NT2/D1 (cell line): Measurements from ENCODE around the gene CATSPERZ.

Source experiments
- DNase-seq: peaks from one replicate; pipeline ENCODE4 v3.0.0-alpha.2; 2011; ENCODE audit warnings: low read depth, low spot score
- H3K27me3 ChIP-seq: 2 replicates; pipeline ENCODE4 v1.6.0; 2011; ENCODE audit warnings: mild to moderate bottlenecking; ENCODE audit not compliant: insufficient read length, insufficient read depth
- H3K36me3 ChIP-seq: 2 replicates; pipeline ENCODE4 v1.6.1; 2011; ENCODE audit warnings: mild to moderate bottlenecking, low read length, mixed read lengths; ENCODE audit not compliant: insufficient read depth, insufficient read length
- H3K4me1 ChIP-seq: 2 replicates; pipeline ENCODE4 v1.5.1; 2011; ENCODE audit not compliant: insufficient read depth, insufficient read length
- H3K4me3 ChIP-seq: 2 replicates; pipeline ENCODE4 v1.5.1; 2011; ENCODE audit warnings: low read depth; ENCODE audit not compliant: insufficient read length
- H3K9ac ChIP-seq: 2 replicates; pipeline ENCODE4 v1.6.0; 2011; ENCODE audit warnings: low read depth; ENCODE audit not compliant: insufficient read length
- H3K9me3 ChIP-seq: 2 replicates; pipeline ENCODE4 v1.5.1; 2011; ENCODE audit warnings: mild to moderate bottlenecking, low read length; ENCODE audit not compliant: insufficient read depth
- SUZ12 ChIP-seq: IDR thresholded peaks from 2 replicates; pipeline ENCODE4 v1.6.1; 2011; ENCODE audit not compliant: insufficient read length, insufficient read depth; ENCODE audit errors: extremely low read depth
- YY1 ChIP-seq: IDR thresholded peaks from 2 replicates; pipeline ENCODE4 v1.6.1; 2011; ENCODE audit not compliant: insufficient read length, insufficient read depth
- ZNF274 ChIP-seq: IDR thresholded peaks from 2 replicates; pipeline ENCODE4 v1.6.1; 2011; ENCODE audit warnings: mild to moderate bottlenecking, low read depth, low read length

The CATSPERZ gene

GRCh38 chr11:64254326-64254725 is 45.8 kb upstream of the CATSPERZ start:
- H3K4me3 ChIP-seq = no peak overlapping the region
- H3K36me3 ChIP-seq = peaks cover 55% of the 10 kb centered on the region
- no peak for DNase-seq
- H3K4me1 ChIP-seq = peaks cover 25% of the 10 kb centered on the region
- no peak for TF ChIP-seq YY1
- no peak for TF ChIP-seq SUZ12
- TF ChIP-seq ZNF274 = no peak
- peak overlapping the region; percentile 16 for H3K9ac ChIP-seq
- H3K27me3 ChIP-seq = no peaks in the 10 kb centered on the region
- H3K9me3 ChIP-seq = no peaks in the 10 kb centered on the region

GRCh38 chr11:64255135-64256128 is 44.7 kb upstream of the CATSPERZ start:
- H3K9me3 ChIP-seq = no peaks in the 10 kb centered on the region
- H3K4me3 ChIP-seq = no peak overlapping the region
- H3K36me3 ChIP-seq = peaks cover 66% of the 10 kb centered on the region
- TF ChIP-seq SUZ12 = no peak
- no peak for TF ChIP-seq YY1
- no peak for TF ChIP-seq ZNF274
- no peak for DNase-seq
- H3K27me3 ChIP-seq = no peaks in the 10 kb centered on the region
- peaks cover 18% of the 10 kb centered on the region for H3K4me1 ChIP-seq
- H3K9ac ChIP-seq = no peak overlapping the region

- Histone ChIP-seq H3K4me3 (no peak overlapping the region), H3K27me3 (no peaks in the 10 kb centered on the region), H3K4me1 (peaks cover 12% of the 10 kb centered on the region), H3K36me3 (peaks cover 70% of the 10 kb centered on the region), H3K9ac (no peak overlapping the region), H3K9me3 (no peaks in the 10 kb centered on the region)
- DNase-seq = no peak
- TF ChIP-seq YY1 (no peak), ZNF274 (no peak), SUZ12 (no peak)
Observed at GRCh38 chr11:64256300-64256699, 43.9 kb upstream of the CATSPERZ start.

GRCh38 chr11:64258356-64258755 is 41.8 kb upstream of the CATSPERZ start:
- no peak overlapping the region for H3K9ac ChIP-seq
- no peak for TF ChIP-seq ZNF274
- TF ChIP-seq SUZ12 = no peak
- TF ChIP-seq YY1 = no peak
- DNase-seq = no peak
- no peak overlapping the region for H3K4me3 ChIP-seq
- H3K27me3 ChIP-seq = no peaks in the 10 kb centered on the region
- H3K36me3 ChIP-seq = peaks cover 85% of the 10 kb centered on the region
- no peaks in the 10 kb centered on the region for H3K9me3 ChIP-seq
- peaks cover 13% of the 10 kb centered on the region for H3K4me1 ChIP-seq

- Histone ChIP-seq H3K4me3 (no peak overlapping the region), H3K9ac (no peak overlapping the region), H3K36me3 (peaks cover 87% of the 10 kb centered on the region), H3K9me3 (no peaks in the 10 kb centered on the region), H3K4me1 (peaks cover 17% of the 10 kb centered on the region), H3K27me3 (no peaks in the 10 kb centered on the region)
- TF ChIP-seq YY1 (no peak), ZNF274 (no peak), SUZ12 (no peak)
- no peak for DNase-seq
Observed at GRCh38 chr11:64258946-64259532, 41.1 kb upstream of the CATSPERZ start.

GRCh38 chr11:64259533-64260067 is 40.6 kb upstream of the CATSPERZ start:
- TF ChIP-seq SUZ12 (no peak), ZNF274 (no peak), YY1 (no peak)
- peaks cover 87% of the 10 kb centered on the region for H3K36me3 ChIP-seq

More at GRCh38 chr11:64259533-64260067, 40.6 kb upstream of the CATSPERZ start:
- Histone ChIP-seq H3K4me3 (no peak overlapping the region), H3K9me3 (no peaks in the 10 kb centered on the region), H3K4me1 (peaks cover 20% of the 10 kb centered on the region), H3K27me3 (no peaks in the 10 kb centered on the region), H3K9ac (no peak overlapping the region)
- DNase-seq = no peak
